ENCODE data around the gene CDH12. TPM values are rescaled to one million over a fixed set of nuclear protein-coding genes. Genes with fewer than 3 reads are reported as not detected.
A peak's percentile ranks its signal among the peaks of the same experiment; 100 is the strongest.

CDH12 gene
- total RNA-seq, 2 donors from 2014 or later = 0.90 to 1.9 TPM

DNA sequence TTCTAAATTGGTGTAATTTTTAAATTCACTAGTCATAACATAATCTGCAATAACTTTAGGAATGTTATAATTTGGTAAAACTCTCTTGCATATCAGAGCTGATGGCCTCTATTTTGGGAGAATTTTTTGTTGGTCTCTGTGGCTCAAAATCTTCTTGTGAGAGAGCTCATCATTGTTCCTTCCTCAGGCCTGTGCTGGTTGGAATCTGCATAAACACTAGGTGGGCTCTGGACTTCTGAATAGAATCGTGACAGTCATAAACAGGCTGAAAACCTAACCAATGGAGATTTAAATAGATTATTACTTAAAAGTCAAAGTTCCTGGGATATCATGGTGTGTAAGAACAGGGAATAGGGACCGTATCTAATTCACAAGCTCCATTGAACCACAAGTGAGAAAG is 1129.6 kb downstream of the CDH12 start:
- no peak overlapping the region for H3K27ac ChIP-seq (ENCODE audit: low read depth, low read length)
- no peak overlapping the region for H3K4me3 Mint-ChIP-seq
- H3K27me3 Mint-ChIP-seq (ENCODE audit: insufficient read depth) = no peaks in the 10 kb centered on the region
- peaks cover 2% of the 10 kb centered on the region for H3K9me3 Mint-ChIP-seq
- TF ChIP-seq, protein P1, sequence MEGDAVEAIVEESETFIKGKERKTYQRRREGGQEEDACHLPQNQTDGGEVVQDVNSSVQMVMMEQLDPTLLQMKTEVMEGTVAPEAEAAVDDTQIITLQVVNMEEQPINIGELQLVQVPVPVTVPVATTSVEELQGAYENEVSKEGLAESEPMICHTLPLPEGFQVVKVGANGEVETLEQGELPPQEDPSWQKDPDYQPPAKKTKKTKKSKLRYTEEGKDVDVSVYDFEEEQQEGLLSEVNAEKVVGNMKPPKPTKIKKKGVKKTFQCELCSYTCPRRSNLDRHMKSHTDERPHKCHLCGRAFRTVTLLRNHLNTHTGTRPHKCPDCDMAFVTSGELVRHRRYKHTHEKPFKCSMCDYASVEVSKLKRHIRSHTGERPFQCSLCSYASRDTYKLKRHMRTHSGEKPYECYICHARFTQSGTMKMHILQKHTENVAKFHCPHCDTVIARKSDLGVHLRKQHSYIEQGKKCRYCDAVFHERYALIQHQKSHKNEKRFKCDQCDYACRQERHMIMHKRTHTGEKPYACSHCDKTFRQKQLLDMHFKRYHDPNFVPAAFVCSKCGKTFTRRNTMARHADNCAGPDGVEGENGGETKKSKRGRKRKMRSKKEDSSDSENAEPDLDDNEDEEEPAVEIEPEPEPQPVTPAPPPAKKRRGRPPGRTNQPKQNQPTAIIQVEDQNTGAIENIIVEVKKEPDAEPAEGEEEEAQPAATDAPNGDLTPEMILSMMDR (conservative IDR thresholded peaks at IDR 0.05) = no peak
- H3K4me3 ChIP-seq (ENCODE audit: low read length) = no peak overlapping the region
- no peaks in the 10 kb centered on the region for H3K9me3 ChIP-seq (ENCODE audit: control insufficient read depth, low read length)
- no peak overlapping the region for H3K9ac ChIP-seq (ENCODE audit: extremely low read depth, low read length, poor library complexity, severe bottlenecking)
- H3K36me3 Mint-ChIP-seq (ENCODE audit: low read depth) = no peaks in the 10 kb centered on the region
- H3K27me3 ChIP-seq (ENCODE audit: control insufficient read depth, insufficient read depth, low read length, poor library complexity, severe bottlenecking) = no peaks in the 10 kb centered on the region
- no peaks in the 10 kb centered on the region for H3K36me3 ChIP-seq (ENCODE audit: control insufficient read depth, insufficient read depth, low read length)
- no peaks in the 10 kb centered on the region for H3K4me1 ChIP-seq (ENCODE audit: control insufficient read depth, insufficient read depth, low read length)
- H3K27ac Mint-ChIP-seq = no peak overlapping the region
- WGBS, 2 experiments (ENCODE audit: insufficient coverage in 1 of 2, insufficient read length in 1 of 2) = 50 to 85% methylated on average over 1 to 2 of the region's 2 CpGs
- peaks cover 4% of the 10 kb centered on the region for H3K4me1 Mint-ChIP-seq
- no peak for DNase-seq

DNA sequence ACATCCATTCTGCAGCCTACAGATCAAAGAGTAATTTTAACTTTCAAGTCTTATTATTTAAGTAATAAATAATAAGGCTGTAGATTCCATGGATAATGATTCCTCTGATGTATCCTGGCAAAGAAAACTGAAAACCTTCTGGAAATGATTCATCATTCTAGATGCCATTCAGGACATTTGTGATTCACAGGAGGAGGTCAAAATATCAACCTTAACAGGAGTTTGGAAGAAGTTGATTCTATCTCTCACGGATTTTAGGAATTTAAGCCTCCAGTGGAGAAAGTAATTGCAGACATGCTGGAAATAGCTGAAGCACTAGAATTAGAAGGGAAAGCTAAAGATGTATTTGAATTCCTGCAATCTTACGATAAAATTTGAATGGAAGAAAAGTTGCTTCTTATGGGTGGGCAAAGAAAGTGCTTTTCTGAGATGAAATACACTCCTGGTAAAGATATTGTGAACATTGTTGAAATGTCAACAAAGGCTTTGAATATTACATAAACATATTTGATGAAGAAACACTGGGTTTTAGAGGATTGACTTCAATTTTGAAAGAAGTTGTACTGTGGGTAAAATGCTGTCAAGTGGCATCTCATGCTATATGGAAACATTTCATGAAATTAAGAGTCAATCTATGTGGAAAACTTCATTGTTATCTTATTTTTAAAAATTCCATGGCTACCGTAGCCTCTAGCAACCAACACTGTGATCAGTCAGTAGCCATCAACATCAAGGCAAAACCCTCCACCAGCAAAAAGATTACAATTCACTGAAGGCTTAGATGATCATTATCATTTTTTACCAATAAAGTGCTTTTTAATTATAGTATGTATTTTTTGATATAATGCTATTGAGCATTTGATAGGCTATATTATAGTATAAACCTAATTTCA is 1141.0 kb downstream of the CDH12 start:
- Mint-ChIP-seq H3K4me3 (no peak overlapping the region), H3K36me3 (ENCODE audit: low read depth) (no peaks in the 10 kb centered on the region), H3K4me1 (no peaks in the 10 kb centered on the region), H3K27me3 (ENCODE audit: insufficient read depth) (no peaks in the 10 kb centered on the region), H3K27ac (no peak overlapping the region), H3K9me3 (peaks cover 2% of the 10 kb centered on the region)
- Histone ChIP-seq H3K9me3 (ENCODE audit: control insufficient read depth, low read length) (no peaks in the 10 kb centered on the region), H3K27ac (ENCODE audit: low read depth, low read length) (peak overlapping the region; percentile 54), H3K4me3 (ENCODE audit: low read length) (no peak overlapping the region), H3K9ac (ENCODE audit: extremely low read depth, low read length, poor library complexity, severe bottlenecking) (no peak overlapping the region), H3K4me1 (ENCODE audit: control insufficient read depth, insufficient read depth, low read length) (no peaks in the 10 kb centered on the region), H3K36me3 (ENCODE audit: control insufficient read depth, insufficient read depth, low read length) (no peaks in the 10 kb centered on the region), H3K27me3 (ENCODE audit: control insufficient read depth, insufficient read depth, low read length, poor library complexity, severe bottlenecking) (no peaks in the 10 kb centered on the region)
- WGBS, 2 experiments (ENCODE audit: insufficient coverage in 1 of 2, insufficient read length in 1 of 2) = 78 to 84% methylated on average over 2 to 3 of the region's 3 CpGs
- TF ChIP-seq, protein P1 (conservative IDR thresholded peaks at IDR 0.05) = no peak
- DNase-seq = no peak

DNA sequence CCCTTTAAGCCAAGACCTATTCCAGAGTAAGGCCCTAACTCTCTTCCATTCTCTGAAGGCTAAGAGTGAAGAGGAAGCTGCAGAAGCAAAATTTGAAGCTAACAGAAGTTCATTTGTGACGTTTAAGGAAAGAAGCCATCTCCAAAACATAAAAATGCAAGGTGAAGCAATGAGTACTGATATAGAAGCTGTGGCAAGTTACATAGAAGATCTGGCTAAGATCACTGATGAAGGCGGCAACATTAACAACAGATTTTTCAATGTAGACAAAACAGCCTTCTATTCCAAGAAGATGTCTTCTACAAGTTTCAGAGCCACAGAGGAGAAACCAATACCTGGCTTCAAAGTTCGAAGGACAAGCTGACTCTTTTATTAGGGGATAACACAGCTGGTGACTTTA is 1143.4 kb downstream of the CDH12 start:
- H3K9me3 ChIP-seq (ENCODE audit: control insufficient read depth, low read length) = no peaks in the 10 kb centered on the region
- Mint-ChIP-seq H3K36me3 (ENCODE audit: low read depth) (no peaks in the 10 kb centered on the region), H3K4me1 (no peaks in the 10 kb centered on the region), H3K27ac (no peak overlapping the region), H3K27me3 (ENCODE audit: insufficient read depth) (no peaks in the 10 kb centered on the region), H3K4me3 (no peak overlapping the region), H3K9me3 (no peaks in the 10 kb centered on the region)
- no peaks in the 10 kb centered on the region for H3K36me3 ChIP-seq (ENCODE audit: control insufficient read depth, insufficient read depth, low read length)
- H3K27me3 ChIP-seq (ENCODE audit: control insufficient read depth, insufficient read depth, low read length, poor library complexity, severe bottlenecking) = no peaks in the 10 kb centered on the region
- H3K9ac ChIP-seq (ENCODE audit: extremely low read depth, low read length, poor library complexity, severe bottlenecking) = no peak overlapping the region
- no peak overlapping the region for H3K4me3 ChIP-seq (ENCODE audit: low read length)
- TF ChIP-seq, protein P1 (conservative IDR thresholded peaks at IDR 0.05) = no peak
- WGBS, 2 experiments (ENCODE audit: insufficient coverage in 1 of 2, insufficient read length in 1 of 2) = 87 to 93% methylated on average over 2 to 3 of the region's 3 CpGs
- H3K4me1 ChIP-seq (ENCODE audit: control insufficient read depth, insufficient read depth, low read length) = no peaks in the 10 kb centered on the region
- no peak overlapping the region for H3K27ac ChIP-seq (ENCODE audit: low read depth, low read length)
- no peak for DNase-seq

Measured in endodermal cell (in vitro differentiated cells).